K562 (cell line): ENCODE measurements around the gene SLC35F5. TPM values are rescaled to one million over a fixed set of nuclear protein-coding genes. Genes with fewer than 3 reads are reported as not detected.
A peak's percentile ranks its signal among the peaks of the same experiment; 100 is the strongest.

Source experiments
- BRD4 ChIP-seq: fragments of 200-600 bp; sonication (generic); IDR thresholded peaks from 2 replicates; pipeline ENCODE4 v1.6.1; 2017; ENCODE audit warnings: inconsistent platforms
- C11orf30 ChIP-seq: fragments of 450-650 bp; IDR thresholded peaks from 2 replicates; pipeline ENCODE4 v1.6.1; 2016; ENCODE audit warnings: low read depth, mild to moderate bottlenecking
- CBX1 ChIP-seq: sonication (generic); IDR thresholded peaks from 2 replicates; pipeline ENCODE4 v1.6.1; 2016; ENCODE audit warnings: antibody characterized with exemption, low read depth, mild to moderate bottlenecking
- CTBP1 ChIP-seq: fragments of 450-650 bp; IDR thresholded peaks from 2 replicates; pipeline ENCODE4 v1.6.1; 2016; ENCODE audit warnings: borderline replicate concordance
- DEAF1 ChIP-seq: fragments of 450-650 bp; formaldehyde crosslinking; IDR thresholded peaks from 2 replicates; pipeline ENCODE4 v1.4.0; 2020; ENCODE audit warnings: mild to moderate bottlenecking, moderate library complexity
- EP400 ChIP-seq: fragments of 450-650 bp; IDR thresholded peaks from 2 replicates; pipeline ENCODE4 v1.6.1; 2017; ENCODE audit warnings: antibody characterized with exemption, mild to moderate bottlenecking, moderate library complexity
- FOXA3 ChIP-seq, 2 experiments: fragments of 450-650 bp in 1 of 2; sonication (generic) in 1 of 2; formaldehyde crosslinking; IDR thresholded peaks in 1 of 2; conservative IDR thresholded peaks in 1 of 2; 2 replicates each; pipeline versions ENCODE4 v1.4.0 to v1.8.0; 2020 to 2022; ENCODE audit warnings: mild to moderate bottlenecking in 2 of 2, missing genetic modification reagents in 1 of 2
- HOXB6 ChIP-seq: fragments of 250-450 bp; sonication (Bioruptor Pico); IDR thresholded peaks from 2 replicates; pipeline ENCODE4 v1.5.1; 2022; ENCODE audit warnings: mild to moderate bottlenecking, borderline replicate concordance
- IRF9 ChIP-seq: fragments of 450-650 bp; IDR thresholded peaks from 2 replicates; pipeline ENCODE4 v1.6.1; 2016; ENCODE audit warnings: missing biosample characterization, missing genetic modification characterization
- KAT7 ChIP-seq: sonication (generic); formaldehyde crosslinking; IDR thresholded peaks from 2 replicates; pipeline ENCODE4 v1.8.0; 2022; ENCODE audit warnings: missing genetic modification reagents, mild to moderate bottlenecking, borderline replicate concordance
- NBN ChIP-seq: fragments of 450-650 bp; IDR thresholded peaks from 2 replicates; pipeline ENCODE4 v1.6.1; 2016; ENCODE audit warnings: low read depth, mild to moderate bottlenecking
- PML ChIP-seq: IDR thresholded peaks from 2 replicates; pipeline ENCODE4 v1.6.1; 2012; ENCODE audit warnings: low read length, inconsistent platforms
- RNF2 ChIP-seq: sonication (generic); IDR thresholded peaks from 2 replicates; pipeline ENCODE4 v1.6.1; 2016
- RUNX1 ChIP-seq: sonication (generic); IDR thresholded peaks from 2 replicates; pipeline ENCODE4 v1.6.1; 2016; ENCODE audit warnings: antibody characterized with exemption, low read depth
- SMAD2 ChIP-seq: fragments of 150-350 bp; IDR thresholded peaks from 2 replicates; pipeline ENCODE4 v1.6.1; 2014; ENCODE audit warnings: low read depth, mild to moderate bottlenecking, low read length
- SMARCC2 ChIP-seq: fragments of 450-650 bp; IDR thresholded peaks from 2 replicates; pipeline ENCODE4 v1.6.1; 2017; ENCODE audit warnings: antibody characterized with exemption, moderate library complexity, mild to moderate bottlenecking, low read depth
- TEAD2 ChIP-seq: fragments of 450-650 bp; IDR thresholded peaks from 2 replicates; pipeline ENCODE4 v1.6.1; 2016; ENCODE audit warnings: missing genetic modification characterization, control low read depth, missing compliant biosample characterization
- ZNF140 ChIP-seq: fragments of 250-450 bp; sonication (Bioruptor Pico); IDR thresholded peaks from 2 replicates; pipeline ENCODE4 v1.8.0; 2021; ENCODE audit warnings: moderate library complexity, mild to moderate bottlenecking, inconsistent platforms
- ZNF143 ChIP-seq: sonication (generic); formaldehyde crosslinking; IDR thresholded peaks from 2 replicates; pipeline ENCODE4 v1.9.0; 2022; ENCODE audit warnings: mild to moderate bottlenecking, missing genetic modification reagents
- ZNF274 ChIP-seq: IDR thresholded peaks from 2 replicates; pipeline ENCODE4 v1.6.1; 2011; ENCODE audit warnings: low read depth, mild to moderate bottlenecking, low read length, moderate library complexity, borderline replicate concordance
- ZNF277 ChIP-seq: fragments of 250-450 bp; sonication (Bioruptor Pico); IDR thresholded peaks from 2 replicates; pipeline ENCODE4 v1.8.0; 2022; ENCODE audit warnings: inconsistent platforms, mild to moderate bottlenecking, moderate library complexity, borderline replicate concordance
- ZNF354B ChIP-seq: fragments of 250-450 bp; sonication (Bioruptor Pico); IDR thresholded peaks from 2 replicates; pipeline ENCODE4 v1.4.0; 2020
- ZNF398 ChIP-seq: fragments of 250-450 bp; sonication (Bioruptor Pico); IDR thresholded peaks from 2 replicates; pipeline ENCODE4 v1.8.0; 2021; ENCODE audit warnings: moderate library complexity, mild to moderate bottlenecking, inconsistent platforms
- ZNF431 ChIP-seq: sonication (generic); formaldehyde crosslinking; IDR thresholded peaks from 2 replicates; pipeline ENCODE4 v1.8.0; 2022; ENCODE audit warnings: mild to moderate bottlenecking, missing genetic modification reagents
- ZNF695 ChIP-seq: fragments of 450-650 bp; formaldehyde crosslinking; IDR thresholded peaks from 2 replicates; pipeline ENCODE4 v1.4.0; 2020; ENCODE audit warnings: mild to moderate bottlenecking, moderate library complexity
- polyA plus RNA-seq, 8 experiments: library from polyadenylated mRNA; depleted of rRNA in 4 of 8; stranded (reverse) in 5 of 8; unstranded in 3 of 8; fragments of >200 nt; fragmentation: Nextera tagmentation in 2 of 8; fragmentation: Illumina TruSeq in 1 of 8; extraction: Ambion mirVana in 2 of 8; extraction: Trizol in 1 of 8; gene quantifications; 2 replicates each; pipeline versions ENCODE4 v1.2.1 to v1.2.3, GENCODE V29; 2011 to 2014; ENCODE audit warnings: inconsistent platforms in 1 of 8, missing spikeins in 1 of 8
- total RNA-seq, 7 experiments: library from RNA; depleted of rRNA in 6 of 7; stranded (reverse); fragments of >200 nt in 6 of 7; fragmentation: Illumina TruSeq in 2 of 7; extraction: Trizol in 2 of 7; gene quantifications; 2 replicates each; pipeline versions ENCODE4 v1.2.1 to v1.2.3, GENCODE V29; 2011 to 2021; ENCODE audit warnings: low replicate concordance in 1 of 7

SLC35F5 gene
- total and polyA plus RNA-seq, 9 of the 15 experiments (the other 6 are each of a cell fraction or from before 2014, with no cell fraction given) = 4.9 to 50.7 (median 30.5) TPM

- TF ChIP-seq SMARCC2 (no peak), KAT7 (CRISPR knock-in tag) (peak; percentile 42; the same call in 1 of the 2 replicates), ZNF695 (CRISPR knock-in tag) (no peak), CBX1 (no peak; the same call in 1 of the 2 replicates), BRD4 (peak; percentile 71; the same call in 1 of the 2 replicates), ZNF140 (CRISPR knock-in tag) (no peak), ZNF274 (no peak), FOXA3 (CRISPR knock-in tag; conservative IDR thresholded peaks at IDR 0.05 in 1 of 2, IDR thresholded peaks at IDR 0.05 in 1 of 2) (no peak), ZNF277 (CRISPR knock-in tag) (no peak), ZNF143 (no peak), RUNX1 (no peak), CTBP1 (peak; percentile 74; the same call in 1 of the 2 replicates), SMAD2 (no peak), HOXB6 (CRISPR knock-in tag) (0 out of 2 replicates have a peak, but pooled peaks have one; percentile 13), RNF2 (no peak; the same call in 1 of the 2 replicates), DEAF1 (CRISPR knock-in tag) (no peak), IRF9 (tag) (no peak), ZNF431 (peak; percentile 80), C11orf30 (peak; percentile 90), ZNF354B (CRISPR knock-in tag) (no peak), TEAD2 (tag) (no peak), EP400 (peak; percentile 95), NBN (peak; percentile 94), PML (peak; percentile 83; the same call in 1 of the 2 replicates), ZNF398 (no peak)
These were observed at the start of gene SLC35F5 (continued) for GRCh38 chr2:113756355-113757137.
